ENCODE measurements around the gene APOA5. TPM values are rescaled to one million over a fixed set of nuclear protein-coding genes. Genes with fewer than 3 reads are reported as not detected.

The APOA5 gene
- total and polyA plus RNA-seq, 9 of the 15 experiments (the other 6 are each of a cell fraction or from before 2014, with no cell fraction given), result not detected

GRCh38 chr11:116742104-116742503 lies 49.6 kb downstream of the APOA5 start (continued):
- TF ChIP-seq E2F8 (IDR thresholded peaks at IDR 0.05; ENCODE audit: low read depth, partially characterized antibody) (no peak), NCOA4 (IDR thresholded peaks at IDR 0.05; ENCODE audit: partially characterized antibody) (no peak), KLF1 (tag; IDR thresholded peaks at IDR 0.05) (no peak)

- H3K4me3 ChIP-seq, result no peak overlapping the region
- in situ Hi-C loops (cut with MboI) (no loop called here), intact Hi-C loops (cut with micrococcal nuclease) (no loop called here)
- 0 out of 2 replicates have a peak, but pooled peaks cover 4% of the 10 kb centered on the region for H4K20me1 ChIP-seq (replicated peaks; ENCODE audit: control insufficient read depth, insufficient read depth, low read length)
- H3K4me2 ChIP-seq (ENCODE audit: insufficient read depth, low read length), result no peak overlapping the region
- H3K27me3 ChIP-seq (ENCODE audit: control insufficient read depth in 2 of 2, insufficient read depth in 2 of 2, low read length in 2 of 2), result no peaks in the 10 kb centered on the region
- H2AFZ ChIP-seq (ENCODE audit: low read depth, low read length), result no peak overlapping the region
- no peaks in the 10 kb centered on the region for H3K9me1 ChIP-seq (ENCODE audit: control insufficient read depth, insufficient read depth, low read length)
- DNase-seq (ENCODE audit: extremely low read depth in 1 of 4, low spot score in 3 of 4) (no peak), ATAC-seq (no peak), FAIRE-seq (no peak)
- no peaks in the 10 kb centered on the region for H3K79me2 ChIP-seq (ENCODE audit: control insufficient read depth, insufficient read depth, low read length)
- CTCF ChIA-PET (ENCODE audit: low intra/inter-chr PET ratio), result interaction anchor here (0.6 kb wide), 1 partner anchor 448 kb away, joined by 3 read pairs; no protein-coding TSS in a partner anchor
- POLR2A ChIA-PET, result interaction anchor here (0.6 kb wide), 1 partner anchor 477 kb away, joined by 3 read pairs; no protein-coding TSS in a partner anchor
- no peaks in the 10 kb centered on the region for H3K9me3 ChIP-seq (replicated peaks; ENCODE audit: control insufficient read depth, insufficient read depth, low read depth, low read length)
- WGBS (ENCODE audit: insufficient coverage, low coverage, missing lambda C conversion rate), result 50% methylated on average over 4 of the region's 4 CpGs
- no TSS peak for BruUV-seq (replicated peaks)
- H3K27ac ChIP-seq (ENCODE audit: extremely low read depth, low read depth, low read length), result no peak overlapping the region
- H3K9ac ChIP-seq (ENCODE audit: insufficient read depth in 1 of 2, low read depth in 2 of 2, low read length in 2 of 2), result no peak overlapping the region
- no peaks in the 10 kb centered on the region for H3K4me1 ChIP-seq (replicated peaks in 1 of 2; ENCODE audit: control insufficient read depth in 2 of 2, insufficient read depth in 2 of 2, low read length in 2 of 2)
- TF ChIP-seq LCOR (CRISPR knock-in tag; IDR thresholded peaks at IDR 0.05) (no peak), HMGN3 (IDR thresholded peaks at IDR 0.05; ENCODE audit: borderline replicate concordance, extremely low read depth, insufficient read length, low read depth, low read length) (no peak), FUS (optimal IDR thresholded peaks at IDR 0.05; ENCODE audit: low read depth, low read length) (no peak), JUN (IDR thresholded peaks at IDR 0.05; ENCODE audit: borderline replicate concordance, low read depth, low read length) (no peak), JUN (CRISPR knock-in tag; IDR thresholded peaks at IDR 0.05; ENCODE audit: borderline replicate concordance) (no peak), RBM22 (IDR thresholded peaks at IDR 0.05; ENCODE audit: low read depth, low read length, poor library complexity, severe bottlenecking) (no peak), HLTF (IDR thresholded peaks at IDR 0.05) (no peak), ZNF584 (CRISPR knock-in tag; IDR thresholded peaks at IDR 0.05; ENCODE audit: low read depth) (no peak)
- H3K36me3 ChIP-seq (ENCODE audit: control insufficient read depth, insufficient read depth, low read length), result no peaks in the 10 kb centered on the region
Observed at GRCh38 chr11:116740741-116741140, 50.9 kb downstream of the APOA5 start.

Measured in K562 (cell line).